ENCODE measurements around the gene TAPT1.
"Not testable (repeated sequence)": the region's sequence is repeated elsewhere in the genome, so short reads cannot be mapped to it uniquely, and the experiment has no call there.

Gene TAPT1, protein sequence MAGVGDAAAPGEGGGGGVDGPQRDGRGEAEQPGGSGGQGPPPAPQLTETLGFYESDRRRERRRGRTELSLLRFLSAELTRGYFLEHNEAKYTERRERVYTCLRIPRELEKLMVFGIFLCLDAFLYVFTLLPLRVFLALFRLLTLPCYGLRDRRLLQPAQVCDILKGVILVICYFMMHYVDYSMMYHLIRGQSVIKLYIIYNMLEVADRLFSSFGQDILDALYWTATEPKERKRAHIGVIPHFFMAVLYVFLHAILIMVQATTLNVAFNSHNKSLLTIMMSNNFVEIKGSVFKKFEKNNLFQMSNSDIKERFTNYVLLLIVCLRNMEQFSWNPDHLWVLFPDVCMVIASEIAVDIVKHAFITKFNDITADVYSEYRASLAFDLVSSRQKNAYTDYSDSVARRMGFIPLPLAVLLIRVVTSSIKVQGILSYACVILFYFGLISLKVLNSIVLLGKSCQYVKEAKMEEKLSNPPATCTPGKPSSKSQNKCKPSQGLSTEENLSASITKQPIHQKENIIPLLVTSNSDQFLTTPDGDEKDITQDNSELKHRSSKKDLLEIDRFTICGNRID

DNA sequence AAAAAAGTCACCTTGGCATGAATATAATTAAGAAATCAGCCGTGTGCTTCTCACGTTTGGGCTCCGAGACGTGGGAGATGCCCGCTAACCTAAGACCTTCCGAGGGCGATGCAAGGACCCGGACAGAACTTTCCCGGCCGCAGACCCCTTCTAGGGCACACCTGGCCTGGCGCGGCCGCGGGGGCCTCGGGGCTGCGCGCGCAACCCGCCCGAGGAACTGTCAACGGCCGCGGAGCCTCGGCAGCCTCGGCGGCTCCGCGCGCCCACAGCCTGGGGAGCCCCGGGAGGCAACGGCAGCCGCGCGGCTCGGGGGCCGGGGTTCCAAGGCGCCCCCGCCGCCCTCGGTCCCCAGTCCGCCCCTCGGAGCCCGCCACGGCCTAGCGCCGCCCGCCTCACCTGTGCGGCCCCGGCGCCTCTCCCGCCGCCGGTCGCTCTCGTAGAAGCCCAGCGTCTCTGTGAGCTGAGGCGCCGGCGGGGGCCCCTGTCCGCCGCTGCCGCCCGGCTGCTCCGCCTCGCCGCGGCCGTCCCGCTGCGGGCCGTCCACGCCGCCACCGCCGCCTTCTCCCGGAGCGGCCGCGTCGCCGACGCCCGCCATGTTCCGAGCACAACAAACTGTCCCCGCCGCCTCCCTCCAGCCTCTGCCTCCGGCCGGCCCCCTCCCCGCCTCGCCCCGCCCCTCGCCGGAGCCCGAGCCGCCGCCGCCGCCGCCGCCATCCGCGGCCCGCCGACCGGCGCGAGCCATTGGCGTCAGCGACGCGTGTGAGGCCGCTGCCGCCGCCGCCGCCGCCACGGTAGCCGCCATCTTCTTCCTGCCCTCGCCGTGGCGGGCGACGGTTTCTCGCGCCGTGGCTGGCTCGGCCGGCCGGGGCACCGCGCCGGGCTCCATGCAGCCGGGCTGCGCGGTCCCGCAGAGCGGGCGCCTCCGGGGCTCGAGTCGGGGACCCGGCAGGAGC, at the start of gene TAPT1:
Gene TAPT1 (minus strand): TSS at position 609 of the 953 bp plus-strand sequence. CDS start 14 bp downstream, at position 595.
- DNase-seq (ENCODE audit: low spot score), result peak; percentile 67

DNA sequence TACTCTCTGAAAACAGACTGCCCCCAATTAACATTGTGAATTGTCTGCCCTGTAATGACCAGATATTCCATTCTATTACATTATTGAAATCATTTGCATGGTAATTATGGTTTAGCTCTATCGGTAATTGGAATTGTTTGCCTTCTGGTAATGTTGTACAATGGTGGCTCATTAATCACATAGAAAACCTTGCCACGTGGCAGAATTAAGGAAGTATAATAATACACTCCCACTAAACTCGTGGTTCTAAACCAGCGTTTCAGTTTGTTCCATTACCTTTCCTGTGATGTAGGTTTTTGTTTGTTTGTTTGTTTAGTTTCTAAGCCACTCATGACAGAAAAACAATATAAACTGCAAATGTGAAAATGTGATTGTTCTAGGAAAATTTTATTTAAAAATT, 45.1 kb upstream of the TAPT1 start:
- DNase-seq (ENCODE audit: low spot score), result no peak

DNA sequence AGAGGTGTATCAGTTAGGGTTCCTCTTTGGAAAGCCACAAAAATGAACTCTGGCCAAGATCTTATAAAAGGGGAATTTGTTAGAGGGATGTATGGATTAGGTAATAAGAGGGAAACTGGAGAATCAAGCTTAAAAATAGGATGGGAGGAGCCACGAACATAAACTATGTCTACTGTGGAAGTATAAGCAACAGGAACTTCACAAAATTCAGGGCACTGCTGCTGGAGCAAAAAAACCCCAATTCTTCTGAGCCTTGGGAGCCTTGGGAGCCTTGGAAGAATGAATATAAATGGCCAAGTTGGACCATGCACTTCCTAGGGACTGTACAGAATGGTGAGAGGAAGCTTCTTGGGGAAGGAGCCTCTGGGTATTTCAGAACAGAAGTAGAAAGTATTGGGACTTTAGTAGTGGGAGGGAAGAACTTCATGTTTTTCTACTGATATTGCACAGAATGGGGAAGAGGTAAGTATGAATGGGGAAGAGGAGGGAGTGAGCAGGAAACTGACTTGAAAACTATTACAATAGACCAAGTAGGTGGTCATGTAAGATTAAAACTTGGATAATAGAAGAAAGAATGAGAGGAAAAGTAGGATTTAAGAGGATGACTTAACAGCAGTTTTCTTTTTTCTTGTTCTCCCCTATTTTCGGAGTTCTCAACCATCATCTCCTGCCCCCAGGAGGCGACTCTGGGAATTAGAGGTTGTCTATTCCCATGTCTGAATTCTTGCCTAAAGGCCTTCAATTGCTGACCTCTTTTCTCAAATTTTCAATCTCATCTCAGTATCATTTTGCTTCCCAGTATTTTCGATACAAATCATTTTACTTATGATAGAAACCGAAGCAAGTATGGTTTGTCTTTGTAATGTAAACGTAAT, 44.4 kb upstream of the TAPT1 start:
- DNase-seq (ENCODE audit: low spot score), result no peak

DNA sequence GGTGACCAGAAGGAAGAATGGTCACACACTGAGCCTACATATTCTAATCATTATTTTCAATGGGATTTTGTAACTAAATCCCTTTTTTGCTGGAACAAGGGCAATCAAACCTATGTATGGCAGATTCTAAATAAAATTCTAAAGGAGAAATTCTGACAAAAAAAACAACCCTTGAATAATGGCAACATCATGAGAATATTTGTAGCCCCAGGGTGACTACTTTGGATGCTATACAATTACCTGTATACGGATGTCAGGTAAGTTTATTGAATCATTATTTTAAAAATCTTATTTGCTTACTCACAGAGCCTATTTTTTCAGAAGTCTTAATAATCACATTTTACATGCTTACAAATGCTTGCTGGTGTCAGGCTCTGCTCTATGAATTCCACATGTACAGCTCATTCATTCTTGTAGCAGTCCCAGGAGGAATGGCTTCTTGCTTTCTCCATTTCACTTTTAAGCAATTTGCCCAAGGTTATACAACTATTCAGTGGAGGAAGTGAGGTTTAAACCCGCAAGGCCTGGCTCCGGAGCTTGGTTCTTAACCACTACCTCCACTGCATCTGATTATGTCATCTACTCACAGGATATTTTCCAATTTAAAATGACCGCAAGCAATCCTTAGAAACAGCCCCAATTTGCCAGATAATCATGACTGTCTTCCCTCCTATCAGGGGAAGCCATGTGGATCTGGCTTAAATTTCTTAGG, 43.6 kb upstream of the TAPT1 start:
- DNase-seq (ENCODE audit: low spot score), result not testable (repeated sequence)

DNA sequence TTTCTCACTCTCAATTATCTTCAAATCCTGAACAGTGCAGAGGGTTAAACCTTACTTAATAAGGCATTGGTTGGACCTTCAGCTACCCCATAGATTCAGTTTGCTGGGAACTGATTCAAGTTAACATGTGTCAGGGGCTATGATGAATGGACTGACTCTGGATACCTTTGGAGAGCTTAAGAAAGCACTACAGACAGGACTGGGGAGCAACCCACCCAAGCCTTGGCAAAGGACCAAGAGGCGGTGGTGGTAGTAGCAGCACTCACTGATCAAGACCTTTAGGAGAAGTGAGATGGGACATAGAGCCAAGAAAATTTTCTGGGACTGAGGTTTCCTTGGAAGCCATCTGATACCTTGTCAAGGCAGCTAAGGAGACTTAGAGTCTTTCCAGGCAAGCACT, 43.0 kb upstream of the TAPT1 start:
- no peak for DNase-seq (ENCODE audit: low spot score)

DNA sequence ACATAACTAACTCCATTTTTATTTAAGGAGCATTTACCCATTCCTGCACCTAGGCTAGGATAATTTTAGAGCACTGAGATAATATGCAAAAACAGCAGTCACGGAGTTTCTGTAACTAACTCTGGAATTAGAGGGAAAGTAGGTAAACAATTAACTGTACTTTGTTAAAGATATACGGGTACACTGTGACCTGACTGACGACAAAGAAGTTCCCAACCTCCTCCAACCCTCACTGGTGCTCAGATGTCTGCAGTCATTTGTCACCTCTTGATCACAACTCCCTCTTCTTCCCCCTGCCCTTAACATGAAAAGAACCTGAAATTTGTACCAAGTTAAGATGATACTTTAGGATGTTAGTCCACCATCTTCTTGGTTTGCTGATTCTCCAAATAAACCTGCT, 42.0 kb upstream of the TAPT1 start:
- DNase-seq (ENCODE audit: low spot score), result no peak

DNA sequence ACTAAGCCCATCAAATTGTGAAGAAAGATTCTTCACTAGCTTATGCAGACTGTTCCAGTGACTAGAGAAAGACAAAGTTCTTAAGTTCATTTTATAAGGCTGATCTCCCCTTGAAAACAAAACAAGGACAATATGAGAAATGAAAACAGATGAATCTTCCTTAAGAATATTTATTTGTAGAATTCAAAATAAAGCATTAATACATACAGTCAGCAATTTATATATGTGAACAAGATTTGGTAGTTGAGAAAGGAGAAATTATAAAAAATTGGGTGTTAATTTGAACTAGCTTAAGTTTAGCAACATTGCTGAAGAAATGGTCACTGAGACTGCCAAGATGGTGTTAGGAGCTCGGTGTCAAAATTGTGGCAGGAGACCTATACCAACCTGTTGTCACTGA, 41.4 kb upstream of the TAPT1 start:
- no peak for DNase-seq (ENCODE audit: low spot score)

DNA sequence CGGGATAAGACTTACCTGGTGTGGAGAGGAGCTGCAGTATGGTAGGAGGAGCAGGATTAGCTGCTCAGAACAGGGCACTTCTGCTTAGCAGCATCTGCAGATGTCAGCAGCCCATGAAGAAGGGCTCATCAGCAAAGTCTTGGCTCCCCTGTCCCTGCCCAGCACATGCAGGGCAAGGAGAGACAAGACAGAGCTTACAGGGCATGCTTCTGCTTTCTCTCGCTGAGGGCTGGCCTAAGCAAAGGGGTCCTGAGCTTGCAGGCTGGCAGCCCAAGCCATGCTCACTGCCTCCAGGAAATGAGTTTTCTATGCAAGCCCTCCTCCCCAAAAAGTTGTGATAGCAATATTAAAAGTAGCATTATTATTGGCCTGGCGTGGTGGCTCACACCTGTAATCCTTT, 39.5 kb upstream of the TAPT1 start:
- DNase-seq (ENCODE audit: low spot score), result no peak

DNA sequence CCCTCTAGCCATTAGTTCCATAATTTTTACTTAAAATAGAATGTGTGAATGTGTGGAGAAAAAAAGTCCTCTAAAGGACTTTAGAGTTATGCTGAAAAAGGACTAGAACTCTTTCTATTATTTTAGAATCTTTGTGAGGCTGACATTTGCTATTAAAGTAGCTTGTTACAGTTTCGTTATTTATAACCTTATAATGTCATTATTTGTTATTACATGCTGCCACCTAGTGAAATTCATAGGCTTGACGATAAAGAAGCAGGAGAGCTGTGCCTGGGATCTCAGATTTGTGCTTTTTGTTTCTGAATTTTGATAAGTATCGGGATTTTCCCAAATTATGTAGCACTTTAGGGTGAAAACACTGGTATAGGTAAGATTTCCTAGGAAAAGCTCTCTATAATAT, 38.5 kb upstream of the TAPT1 start:
- DNase-seq (ENCODE audit: low spot score), result peak; percentile 63

DNA sequence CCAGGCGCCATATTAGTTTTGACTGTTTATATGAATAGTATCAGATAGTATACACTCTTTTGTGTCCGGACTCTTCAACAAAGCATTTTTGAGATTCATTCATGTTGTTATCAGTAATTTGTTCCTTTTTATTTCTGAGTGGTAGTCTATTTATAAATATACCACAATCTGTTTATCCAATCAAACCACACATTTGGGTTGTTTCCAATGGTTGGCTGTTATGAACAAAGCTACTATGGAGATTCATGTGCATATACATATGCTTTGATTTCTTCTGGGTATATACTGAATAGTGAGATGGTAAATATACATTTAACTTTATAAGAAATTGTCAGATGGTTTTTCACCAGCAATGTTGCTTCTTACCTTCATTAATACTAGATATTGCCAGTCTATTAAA, 36.8 kb upstream of the TAPT1 start:
- no peak for DNase-seq (ENCODE audit: low spot score)

DNA sequence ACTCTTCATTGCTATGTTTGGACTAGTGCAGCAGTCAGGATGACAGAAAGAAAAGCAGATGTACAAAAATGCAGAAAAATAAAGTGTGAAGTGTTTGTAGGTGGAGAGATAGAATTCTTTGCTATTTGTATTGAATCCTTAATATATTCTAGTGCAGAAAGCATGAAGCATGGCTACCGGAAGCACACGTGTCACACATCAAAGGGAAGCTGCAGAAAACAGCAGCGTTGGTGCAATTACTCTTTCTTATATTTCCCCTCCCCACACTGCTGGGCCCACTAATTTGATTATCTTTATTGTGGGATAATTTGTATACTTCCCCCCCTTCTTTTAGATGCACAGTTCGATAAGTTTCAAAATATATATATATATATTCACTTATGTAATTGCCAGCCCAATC, 35.9 kb upstream of the TAPT1 start:
- DNase-seq (ENCODE audit: low spot score), result no peak

DNA sequence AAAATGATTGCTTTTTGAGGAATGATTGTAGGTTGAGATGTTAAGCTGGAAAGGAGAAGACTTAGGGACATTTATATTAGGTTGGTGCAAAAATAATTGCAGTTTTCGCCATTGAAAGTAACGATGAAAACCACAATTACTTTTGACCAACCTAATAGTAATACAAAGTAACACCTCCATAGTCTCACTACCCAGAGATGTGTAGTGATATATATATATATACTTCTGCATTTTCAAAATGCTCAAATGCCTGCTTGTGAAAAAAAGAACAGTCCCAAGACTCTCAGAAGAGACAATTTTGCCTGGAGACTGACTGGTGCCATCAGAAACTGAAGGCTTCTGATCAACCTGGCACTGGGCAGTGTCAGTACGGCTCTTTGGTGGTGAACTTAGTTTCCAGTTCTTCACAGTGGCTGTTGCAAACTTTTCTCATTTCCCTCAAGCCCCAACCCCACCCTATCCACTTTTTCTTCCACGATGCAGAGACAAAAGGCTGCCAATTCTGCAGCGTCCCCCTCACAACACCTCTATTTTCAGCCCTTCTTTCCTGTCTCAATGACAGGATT, 35.1 kb upstream of the TAPT1 start:
- no peak for DNase-seq (ENCODE audit: low spot score)

DNA sequence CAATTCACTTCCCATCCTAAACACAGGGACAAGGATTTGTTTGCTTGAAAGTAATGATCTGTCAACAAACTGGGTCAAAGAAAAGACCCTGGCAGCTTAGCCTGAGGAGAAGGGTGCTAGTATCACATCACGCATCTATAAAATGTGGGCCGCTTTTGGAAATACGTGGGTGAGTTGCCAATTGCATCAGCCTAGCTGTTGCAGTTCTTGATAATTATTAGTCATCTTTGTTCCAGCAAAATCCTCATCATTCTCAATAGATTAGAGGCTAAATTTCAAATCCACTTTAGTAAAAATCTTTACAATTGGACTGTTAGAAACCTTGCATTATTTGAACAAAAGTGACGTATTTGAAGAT, 33.6 kb upstream of the TAPT1 start:
- no peak for DNase-seq (ENCODE audit: low spot score)

DNA sequence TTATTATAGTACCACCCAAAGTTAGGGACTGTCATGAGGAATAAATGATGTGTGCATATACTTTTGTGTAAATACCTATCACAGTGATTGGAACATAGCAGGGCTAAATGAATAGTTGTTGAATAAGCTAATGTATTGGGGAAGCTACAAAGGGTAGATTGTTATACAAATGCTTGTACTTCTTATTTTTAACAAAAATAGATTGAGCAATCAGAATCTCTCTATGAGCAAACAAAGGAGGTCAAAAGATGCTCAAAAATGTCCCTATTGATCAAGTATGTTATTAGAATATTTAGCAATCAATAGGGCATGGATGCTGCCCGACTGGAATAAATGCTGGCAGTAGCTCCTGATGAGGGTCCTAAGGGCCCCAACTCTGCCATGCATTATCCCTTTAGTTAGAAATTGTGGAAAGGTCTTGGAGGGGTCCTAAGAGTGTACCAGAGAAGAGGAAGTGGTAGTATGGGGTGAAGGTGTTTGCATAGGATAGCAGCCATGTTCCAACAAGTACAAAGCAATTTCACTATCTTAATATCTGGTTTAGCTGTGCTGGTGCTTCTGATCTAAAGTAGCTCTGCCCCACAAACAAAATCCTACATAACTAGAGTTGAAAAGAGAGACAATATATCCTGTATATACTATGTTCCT, 33.1 kb upstream of the TAPT1 start:
- DNase-seq (ENCODE audit: low spot score), result no peak

DNA sequence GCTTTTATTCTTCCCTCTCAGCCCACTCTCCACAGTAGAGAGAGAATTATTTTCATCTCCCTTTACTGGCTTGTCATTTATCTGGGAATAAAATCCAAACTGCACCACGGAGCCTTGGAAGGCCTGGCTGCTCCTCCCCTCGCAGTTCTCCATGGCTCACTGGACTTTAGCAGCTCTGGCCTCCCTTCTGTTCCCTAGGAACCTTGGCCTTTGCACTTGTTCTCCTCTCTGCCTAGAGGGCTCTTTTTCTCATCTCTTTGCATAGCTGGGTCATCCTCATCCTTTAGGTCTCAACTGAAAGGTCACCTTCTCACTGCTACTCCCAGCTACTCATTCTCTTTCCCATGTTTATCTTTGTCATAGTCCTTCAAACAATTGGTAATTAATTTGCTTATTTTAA, 31.3 kb upstream of the TAPT1 start:
- no peak for DNase-seq (ENCODE audit: low spot score)

DNA sequence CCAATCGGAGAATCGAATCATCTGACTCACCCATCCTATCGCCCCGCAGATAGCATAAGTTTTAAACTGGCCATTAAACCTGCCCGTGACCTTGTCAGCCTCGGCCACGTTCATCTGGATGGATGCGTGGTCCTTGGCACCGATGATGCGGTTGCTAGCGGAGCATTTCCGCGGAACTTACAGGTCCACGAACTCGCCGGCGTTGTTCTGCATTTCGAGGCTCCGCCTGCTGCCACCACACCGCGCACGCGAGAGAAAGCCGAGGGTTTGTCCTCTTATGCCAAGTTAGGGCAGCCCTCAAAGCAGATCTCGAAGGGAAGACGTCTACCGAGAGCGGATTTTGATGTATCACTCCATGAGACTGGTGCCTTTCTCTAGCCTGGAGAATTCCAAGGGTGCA, 30.1 kb upstream of the TAPT1 start:
- no peak for DNase-seq (ENCODE audit: low spot score)

DNA sequence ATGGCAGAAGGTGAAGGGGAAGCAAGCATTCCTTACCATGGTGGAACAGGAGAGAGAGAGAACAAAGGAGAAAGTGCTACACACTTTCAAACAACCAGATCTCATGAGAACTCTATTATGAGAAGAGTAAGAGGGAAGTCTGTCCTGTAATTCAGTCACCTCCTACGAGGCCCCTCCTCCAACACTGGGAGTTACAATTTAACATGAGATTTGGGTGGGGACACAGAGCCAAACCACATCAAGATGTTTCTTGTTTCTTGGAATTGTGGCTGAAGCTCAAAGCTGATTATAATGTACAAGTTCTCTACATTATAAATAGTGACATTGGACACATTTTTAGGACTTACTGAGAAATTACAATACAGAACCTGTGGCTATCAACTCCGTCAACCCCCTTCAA, 29.5 kb upstream of the TAPT1 start:
- no peak for DNase-seq (ENCODE audit: low spot score)

DNA sequence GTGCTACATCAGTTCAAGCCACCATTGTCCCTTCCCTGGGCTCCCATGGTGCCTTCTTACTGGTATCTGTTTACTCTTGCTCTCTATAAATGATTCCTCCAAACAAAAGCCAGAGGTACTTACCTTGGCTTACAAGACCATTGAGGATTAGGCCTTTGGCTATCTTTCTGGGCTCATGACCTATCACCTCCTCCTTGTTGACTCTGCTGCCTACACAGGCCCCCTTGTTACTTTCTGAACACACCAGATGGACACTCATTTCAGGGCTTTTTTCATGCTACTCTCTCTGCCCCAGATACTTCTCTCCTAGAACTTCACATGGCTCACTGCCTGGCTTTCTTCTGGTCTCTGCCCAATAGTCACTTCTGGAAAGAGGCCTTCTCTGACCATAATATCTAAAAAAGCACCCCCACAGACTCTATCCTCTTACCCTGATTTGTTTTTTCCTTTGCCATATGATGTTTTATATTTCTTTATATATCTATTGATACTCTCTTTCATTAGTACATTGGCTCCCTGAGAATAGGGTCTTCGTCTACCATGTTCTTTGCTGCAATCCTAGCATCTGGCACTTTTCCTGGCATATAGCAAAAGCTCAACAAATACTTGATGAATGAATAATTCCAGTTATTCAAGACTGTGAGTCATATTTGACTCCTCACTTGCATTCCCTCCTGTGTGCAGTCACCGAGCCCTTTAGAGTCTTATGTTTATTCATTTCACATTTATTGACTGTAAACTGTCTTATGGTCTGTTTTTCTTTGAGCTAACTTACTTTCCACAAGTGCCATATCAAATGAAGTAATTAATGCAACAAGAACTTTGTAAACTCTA, 27.1 kb upstream of the TAPT1 start:
- peak; percentile 76 for DNase-seq (ENCODE audit: low spot score)

DNA sequence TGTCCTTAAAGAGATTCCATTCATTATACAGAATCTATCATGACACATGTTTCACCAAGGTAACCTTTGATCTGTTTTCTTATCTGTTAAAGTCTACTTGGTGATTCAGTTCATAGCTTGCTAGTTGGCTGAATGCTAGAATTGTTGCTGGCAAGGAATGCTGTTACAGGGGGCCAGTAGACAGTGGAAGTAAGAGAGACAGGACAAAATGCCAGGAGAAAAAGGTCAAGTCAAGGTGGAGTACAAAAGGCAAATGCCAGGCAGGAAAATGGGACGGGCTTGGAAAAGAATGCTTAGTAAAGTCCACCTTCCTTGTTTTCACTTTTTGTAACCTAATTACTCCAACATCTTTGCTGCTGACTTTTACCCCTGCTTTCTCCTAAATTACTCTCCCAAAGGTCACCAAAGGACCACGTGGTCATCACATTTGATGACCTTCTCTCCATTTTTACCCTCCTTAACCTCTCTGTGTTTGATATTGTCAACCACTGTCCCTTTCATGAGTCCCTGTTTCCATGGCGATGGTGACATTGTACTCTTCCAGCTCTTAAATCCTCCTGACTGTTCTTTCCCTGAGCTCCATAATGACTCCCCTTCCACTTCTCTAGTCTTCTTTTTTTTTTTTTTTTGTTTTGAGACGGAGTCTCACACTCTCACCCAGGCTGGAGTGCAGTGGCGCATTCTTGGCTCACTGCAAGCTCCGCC, 24.5 kb upstream of the TAPT1 start:
- no peak for DNase-seq (ENCODE audit: low spot score)
